Skeletal muscle tissue (tissue), 4 donors: ENCODE measurements around the gene CLDN3. TPM values are rescaled to one million over a fixed set of nuclear protein-coding genes. Genes with fewer than 3 reads are reported as not detected.
"Not testable (repeated sequence)": the region's sequence is repeated elsewhere in the genome, so short reads cannot be mapped to it uniquely, and the experiment has no call there.

Experiments used
- H3K27ac ChIP-seq: one replicate; pipeline ENCODE4 v1.7.0; 2013; ENCODE audit warnings: mild to moderate bottlenecking, low read depth, low read length, inconsistent platforms
- H3K27me3 ChIP-seq, 3 donors: one replicate each; pipeline ENCODE4 v1.7.0; 2013; ENCODE audit warnings: low read length in 3 of 3; ENCODE audit not compliant: control insufficient read depth in 3 of 3, insufficient read depth in 3 of 3
- H3K36me3 ChIP-seq, 3 donors: one replicate each; pipeline ENCODE4 v1.7.0; 2013; ENCODE audit warnings: low read length in 3 of 3; ENCODE audit not compliant: control insufficient read depth in 3 of 3, insufficient read depth in 3 of 3
- H3K4me1 ChIP-seq, 3 donors: one replicate each; pipeline ENCODE4 v1.7.0; 2013; ENCODE audit warnings: low read length in 3 of 3, mild to moderate bottlenecking in 3 of 3; ENCODE audit not compliant: control insufficient read depth in 3 of 3, insufficient read depth in 3 of 3
- H3K4me3 ChIP-seq, 3 donors: one replicate each; pipeline ENCODE4 v1.7.0; 2013; ENCODE audit warnings: low read length in 3 of 3
- H3K9ac ChIP-seq, 3 donors: one replicate each; pipeline ENCODE4 v1.7.0; 2013; ENCODE audit warnings: low read length in 3 of 3, mild to moderate bottlenecking in 3 of 3, moderate library complexity in 2 of 3, low read depth in 1 of 3
- H3K9me3 ChIP-seq, 3 donors: one replicate each; pipeline ENCODE4 v1.7.0; 2013; ENCODE audit warnings: low read length in 3 of 3; ENCODE audit not compliant: control insufficient read depth in 3 of 3
- total RNA-seq: library from RNA; depleted of rRNA; stranded (reverse); fragments of >200 nt; gene quantifications from one replicate; pipeline ENCODE4 v1.2.3, GENCODE V29; 2014
- donor health status: Osteomylitis.

CLDN3 gene
- total RNA-seq, 1 donor from 2014 or later: 0.52 TPM

DNA sequence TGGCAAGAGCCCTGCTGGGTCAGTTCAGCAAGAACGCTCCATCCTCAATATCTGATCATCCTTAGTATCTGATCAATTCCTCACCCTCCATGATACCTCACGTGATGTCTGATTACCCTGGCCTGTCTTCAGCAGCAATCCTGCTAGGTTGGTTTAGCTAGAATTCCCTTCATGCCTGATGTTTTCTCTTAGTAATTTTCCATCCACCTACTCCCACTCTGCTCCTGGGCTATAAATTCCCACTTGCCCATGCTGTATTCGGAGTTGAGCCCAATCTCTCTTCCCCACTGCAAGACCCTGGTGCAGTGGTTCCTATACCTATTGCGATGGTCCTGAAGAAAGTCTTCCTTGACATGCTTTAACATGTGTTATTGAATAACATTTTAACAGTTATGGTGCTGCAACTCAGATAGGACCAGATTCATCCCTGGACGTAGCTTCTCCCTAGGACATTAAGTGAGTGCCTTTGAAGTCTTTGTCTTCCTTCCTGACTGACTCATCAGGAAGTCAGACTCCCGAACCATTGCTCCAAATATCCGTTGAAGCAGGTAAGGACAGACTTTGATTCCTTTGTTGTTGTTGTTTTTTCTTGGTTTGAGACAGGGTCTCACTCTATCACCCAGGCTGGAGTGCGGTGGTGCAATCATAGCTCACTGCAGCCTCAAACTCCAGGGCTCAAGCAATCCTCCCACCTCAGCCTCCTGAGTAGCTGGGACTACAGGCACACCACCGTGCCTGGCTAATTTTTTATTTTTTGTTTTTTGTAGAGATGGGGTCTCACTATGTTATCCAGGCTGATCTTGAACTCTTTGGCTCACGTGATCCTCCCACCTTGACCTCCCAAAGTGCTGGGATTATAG is 29.4 kb upstream of the CLDN3 start:
- Histone ChIP-seq H3K27ac (no peak overlapping the region), H3K9ac (no peak overlapping the region), H3K27me3 (peaks cover 0 to 2% (median 0%) of the 10 kb centered on the region in 3 donors)

DNA sequence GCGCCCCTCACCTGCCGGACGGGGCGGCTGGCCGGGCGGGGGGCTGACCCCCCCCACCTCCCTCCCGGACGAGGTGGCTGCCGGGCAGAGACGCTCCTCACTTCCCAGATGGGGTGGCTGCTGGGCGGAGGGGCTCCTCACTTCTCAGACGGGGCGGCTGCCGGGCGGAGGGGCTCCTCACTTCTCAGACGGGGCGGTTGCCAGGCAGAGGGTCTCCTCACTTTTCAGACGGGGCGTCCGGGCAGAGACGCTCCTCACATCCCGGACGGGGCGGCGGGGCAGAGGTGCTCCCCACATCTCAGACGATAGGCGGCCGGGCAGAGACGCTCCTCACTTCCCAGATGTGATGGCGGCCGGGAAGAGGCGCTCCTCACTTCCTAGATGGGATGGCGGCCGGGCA is 27.1 kb upstream of the CLDN3 start:
- H3K4me1 ChIP-seq, H3K36me3 ChIP-seq, H3K27ac ChIP-seq, H3K9me3 ChIP-seq, H3K27me3 ChIP-seq, H3K4me3 ChIP-seq, H3K9ac ChIP-seq: not testable (repeated sequence)

More for the DNA sequence above, 29.4 kb upstream of the CLDN3 start:
- Histone ChIP-seq H3K4me3 (no peak overlapping the region), H3K36me3 (no peaks in the 10 kb centered on the region), H3K9me3 (no peaks in the 10 kb centered on the region), H3K4me1 (no peaks in the 10 kb centered on the region)

DNA sequence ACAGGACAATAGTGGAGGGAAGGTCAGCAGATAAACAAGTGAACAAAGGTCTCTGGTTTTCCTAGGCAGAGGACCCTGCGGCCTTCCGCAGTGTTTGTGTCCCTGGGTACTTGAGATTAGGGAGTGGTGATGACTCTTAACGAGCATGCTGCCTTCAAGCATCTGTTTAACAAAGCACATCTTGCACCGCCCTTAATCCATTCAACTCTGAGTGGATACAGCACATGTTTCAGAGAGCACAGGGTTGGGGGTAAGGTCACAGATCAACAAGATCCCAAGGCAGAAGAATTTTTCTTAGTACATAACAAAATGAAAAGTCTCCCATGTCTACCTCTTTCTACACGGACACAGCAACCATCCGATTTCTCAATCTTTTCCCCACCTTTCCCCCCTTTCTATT is 26.6 kb upstream of the CLDN3 start:
- H3K27me3 ChIP-seq, H3K9me3 ChIP-seq, H3K4me3 ChIP-seq, H3K9ac ChIP-seq, H3K27ac ChIP-seq, H3K4me1 ChIP-seq, H3K36me3 ChIP-seq: not testable (repeated sequence)

DNA sequence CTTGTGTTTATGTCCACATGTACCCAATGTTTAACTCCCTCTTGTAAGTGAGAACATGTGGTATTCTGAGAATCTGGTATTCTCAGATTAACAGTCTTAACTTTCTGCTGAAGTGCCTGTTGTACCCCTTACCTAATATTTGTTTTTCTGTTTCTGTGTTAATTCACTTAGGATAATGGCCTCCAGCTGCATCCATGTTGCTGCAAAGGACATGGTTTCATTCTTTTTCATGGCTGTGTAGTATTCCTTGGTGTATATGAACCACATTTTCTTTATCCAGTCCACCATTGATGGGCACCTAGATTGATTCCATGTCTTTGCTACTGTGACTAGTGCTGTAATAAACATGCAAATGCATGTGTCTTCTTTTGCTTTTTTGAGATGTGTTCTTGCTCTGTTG is 25.1 kb upstream of the CLDN3 start:
- not testable (repeated sequence) for H3K9me3 ChIP-seq, H3K27ac ChIP-seq, H3K4me1 ChIP-seq, H3K4me3 ChIP-seq, H3K27me3 ChIP-seq, H3K36me3 ChIP-seq, H3K9ac ChIP-seq

DNA sequence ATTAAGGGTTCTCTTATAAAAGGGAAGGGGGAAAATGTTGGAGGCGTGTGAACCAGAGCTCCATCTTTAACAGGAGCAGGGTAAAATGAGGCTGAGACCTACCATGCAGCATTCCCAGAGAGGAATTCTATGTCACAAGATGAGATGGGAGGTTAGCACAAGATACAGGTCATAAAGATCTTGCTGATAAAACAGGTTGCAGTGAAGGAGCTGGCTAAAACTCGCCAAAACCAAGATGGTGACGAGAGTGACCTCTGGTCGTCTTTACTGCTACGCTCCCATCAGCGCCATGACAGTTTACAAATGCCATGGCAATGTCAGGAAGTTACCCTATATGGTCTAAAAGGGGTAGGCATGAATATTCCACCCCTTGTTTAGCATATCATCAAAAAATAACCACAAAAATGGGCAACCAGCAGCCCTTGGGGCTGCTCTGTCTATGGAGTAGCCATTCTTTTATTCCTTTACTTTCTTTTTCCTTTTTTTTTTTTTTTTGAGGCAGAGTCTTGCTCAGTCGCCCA is 21.2 kb upstream of the CLDN3 start:
- H3K9ac ChIP-seq, H3K27ac ChIP-seq, H3K36me3 ChIP-seq, H3K27me3 ChIP-seq, H3K9me3 ChIP-seq, H3K4me3 ChIP-seq, H3K4me1 ChIP-seq: not testable (repeated sequence)

DNA sequence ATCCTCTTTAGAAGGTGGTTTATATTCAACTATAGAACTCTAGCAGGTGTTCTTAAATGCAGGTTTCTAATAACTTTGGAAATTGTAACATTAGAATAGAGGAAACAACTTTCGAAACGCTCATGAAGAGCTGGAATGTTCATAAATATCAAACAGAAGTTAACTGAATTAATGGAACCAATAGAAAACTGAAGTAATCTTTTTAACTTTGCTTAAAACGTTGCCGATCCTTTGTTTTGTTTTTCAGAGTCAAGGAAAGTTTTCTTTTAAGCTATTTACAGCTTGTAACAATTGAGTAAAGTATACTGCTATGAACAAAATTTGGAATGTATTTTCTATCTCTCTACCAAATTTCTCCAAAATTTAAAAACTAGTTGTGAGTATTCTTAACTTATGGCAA is 19.0 kb upstream of the CLDN3 start:
- Histone ChIP-seq H3K27me3 (no peaks in the 10 kb centered on the region), H3K4me1 (no peaks in the 10 kb centered on the region), H3K4me3 (no peak overlapping the region), H3K9me3 (no peaks in the 10 kb centered on the region), H3K27ac (no peak overlapping the region), H3K36me3 (no peaks in the 10 kb centered on the region), H3K9ac (no peak overlapping the region)

DNA sequence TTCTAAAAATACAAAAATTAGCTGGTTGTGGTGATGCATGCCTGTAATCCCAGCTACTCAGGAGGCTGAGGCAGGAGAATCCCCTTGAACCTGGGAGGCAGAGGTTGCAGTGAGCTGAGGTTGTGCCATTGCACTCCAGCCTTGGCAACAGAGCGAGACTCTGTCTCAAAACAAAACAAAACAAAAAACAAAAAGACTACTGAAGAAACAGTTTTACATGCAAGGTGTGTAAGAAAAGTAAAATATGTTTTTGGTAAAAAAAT is 17.6 kb upstream of the CLDN3 start:
- not testable (repeated sequence) for H3K9me3 ChIP-seq, H3K9ac ChIP-seq, H3K27ac ChIP-seq, H3K4me1 ChIP-seq, H3K36me3 ChIP-seq, H3K27me3 ChIP-seq, H3K4me3 ChIP-seq

DNA sequence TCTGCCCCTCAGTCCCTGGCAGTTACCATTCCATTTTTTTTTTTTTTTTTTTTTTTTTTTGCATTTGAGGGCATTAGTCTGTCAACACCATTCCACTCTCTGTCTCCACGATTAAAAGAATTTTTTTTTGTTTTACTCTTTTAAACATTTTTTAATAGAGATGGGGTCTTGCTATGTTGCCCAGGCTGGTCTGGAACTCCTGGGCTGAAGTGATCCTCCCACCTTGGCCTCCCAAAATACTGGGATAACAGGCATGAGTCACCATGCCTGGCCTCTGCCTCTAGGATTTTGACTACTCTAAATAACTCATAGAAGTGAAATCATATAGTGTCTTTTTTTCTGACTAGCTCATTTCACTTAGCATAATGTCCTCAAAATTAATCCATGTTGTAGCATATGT is 16.5 kb upstream of the CLDN3 start:
- Histone ChIP-seq H3K4me1 (no peaks in the 10 kb centered on the region), H3K9ac (no peak overlapping the region), H3K27me3 (no peaks in the 10 kb centered on the region), H3K36me3 (no peaks in the 10 kb centered on the region), H3K27ac (no peak overlapping the region), H3K9me3 (no peaks in the 10 kb centered on the region), H3K4me3 (no peak overlapping the region)

DNA sequence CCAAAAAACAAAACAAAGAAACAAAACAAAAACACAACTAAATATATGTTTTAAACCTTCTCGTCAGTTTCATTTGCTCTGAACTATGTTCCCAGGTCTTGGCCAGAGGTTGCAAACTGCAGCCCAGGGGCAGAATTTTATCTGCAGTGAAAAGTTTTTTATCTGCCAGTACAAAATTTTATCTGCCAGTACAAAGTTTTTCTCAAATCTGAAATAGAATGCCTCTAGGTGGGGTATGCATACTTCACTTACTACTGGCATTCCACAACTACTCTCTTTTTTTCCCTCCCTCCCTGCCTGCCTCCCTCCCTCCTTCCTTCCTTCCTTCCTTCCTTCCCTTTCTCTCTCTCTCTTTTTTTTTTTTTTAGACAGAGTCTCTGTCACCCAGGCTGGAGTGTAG is 9.4 kb upstream of the CLDN3 start:
- Histone ChIP-seq H3K36me3 (no peaks in the 10 kb centered on the region), H3K9ac (no peak overlapping the region), H3K27ac (no peak overlapping the region), H3K4me1 (no peaks in the 10 kb centered on the region), H3K4me3 (no peak overlapping the region), H3K9me3 (no peaks in the 10 kb centered on the region), H3K27me3 (no peaks in the 10 kb centered on the region)

DNA sequence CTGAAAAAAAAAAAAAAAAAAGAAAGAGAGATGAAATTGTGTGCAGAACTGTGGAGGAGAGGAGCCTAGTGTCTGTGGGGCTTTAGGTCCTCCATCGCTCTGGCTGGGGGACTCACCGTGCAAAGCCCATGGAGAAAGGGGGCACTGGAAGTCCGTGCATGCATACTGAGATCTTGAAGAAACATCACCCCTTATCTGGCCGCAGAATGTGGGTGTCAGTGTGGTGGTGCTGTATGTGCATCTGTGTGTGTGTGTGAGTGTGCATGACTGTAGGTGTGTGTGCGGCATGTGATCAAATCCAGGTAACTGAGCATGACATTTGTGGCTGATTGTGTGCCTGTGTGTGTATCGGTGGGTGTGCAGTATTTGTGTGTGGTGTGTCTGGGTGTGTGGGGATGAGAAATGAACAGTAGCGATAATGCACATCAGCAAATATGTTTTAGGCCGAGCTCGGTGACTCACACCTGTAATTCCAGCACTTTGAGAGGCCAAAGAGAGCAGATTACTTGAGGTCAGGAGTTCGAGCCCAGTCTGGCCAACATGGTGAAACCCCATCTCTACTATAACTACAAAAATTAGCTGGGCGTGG is 8.8 kb upstream of the CLDN3 start:
- Histone ChIP-seq H3K27me3 (peaks cover 0 to 2% (median 0%) of the 10 kb centered on the region in 3 donors), H3K36me3 (no peaks in the 10 kb centered on the region), H3K4me3 (no peak overlapping the region), H3K4me1 (no peaks in the 10 kb centered on the region), H3K9me3 (no peaks in the 10 kb centered on the region), H3K9ac (no peak overlapping the region), H3K27ac (no peak overlapping the region)
